Stimulated activated CD4-positive, alpha-beta T cell treated with anti-CD3 and anti-CD28 coated beads, Interleukin-12 subunit alpha, Interleukin-12 subunit beta, amount 100 ng/mL, for 24 hours (primary cell): ENCODE data around the gene BRWD1.
A peak's percentile ranks its signal among the peaks of the same experiment; 100 is the strongest.

Source experiments
- DNase-seq, 2 experiments: peaks; one replicate each; pipeline ENCODE4 v3.0.0-alpha.2; 2020; ENCODE audit warnings: low read depth in 2 of 2

BRWD1 gene

GRCh38 chr21:39197448-39198233 lies 115.8 kb downstream of the BRWD1 start:
- no peak for DNase-seq

DNA sequence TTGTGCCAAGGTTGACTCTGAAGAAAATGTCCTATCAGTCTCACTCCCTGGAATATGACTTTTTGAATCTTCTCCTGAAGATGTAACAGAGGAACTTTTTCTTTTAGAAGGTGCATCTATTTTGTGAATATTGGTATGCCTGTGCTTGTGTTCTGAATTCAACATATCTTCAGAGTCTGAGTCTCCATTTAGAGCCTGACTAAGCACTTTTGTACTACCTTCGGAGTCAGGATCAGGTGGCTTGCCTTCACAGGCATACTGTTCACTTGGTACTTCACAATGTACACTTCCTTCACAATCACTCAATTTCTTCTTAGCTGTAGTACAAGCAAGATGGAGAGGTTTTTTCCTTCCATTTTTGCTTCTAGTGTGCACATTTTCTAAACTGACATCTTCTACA lies 116.6 kb downstream of the BRWD1 start:
- no peak for DNase-seq

DNA sequence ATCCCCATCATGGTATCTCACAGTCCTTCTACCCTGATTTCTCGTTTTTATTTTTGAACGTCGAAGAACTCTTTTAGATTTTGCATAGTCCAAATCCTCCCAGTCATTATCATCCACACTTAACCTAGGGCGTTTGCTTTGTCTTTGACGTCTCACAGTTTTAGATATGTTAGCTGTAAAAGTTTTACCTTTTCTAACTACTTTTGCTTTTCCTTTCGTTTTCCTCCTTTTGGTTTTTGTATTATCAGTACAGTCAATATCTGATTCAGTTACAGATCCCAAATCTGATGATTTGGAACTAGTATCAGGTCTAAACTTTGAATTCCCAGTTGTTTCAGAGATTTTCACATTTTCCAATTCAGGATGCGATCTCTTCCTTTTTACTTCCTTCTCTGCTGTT lies 117.1 kb downstream of the BRWD1 start:
- no peak for DNase-seq

DNA sequence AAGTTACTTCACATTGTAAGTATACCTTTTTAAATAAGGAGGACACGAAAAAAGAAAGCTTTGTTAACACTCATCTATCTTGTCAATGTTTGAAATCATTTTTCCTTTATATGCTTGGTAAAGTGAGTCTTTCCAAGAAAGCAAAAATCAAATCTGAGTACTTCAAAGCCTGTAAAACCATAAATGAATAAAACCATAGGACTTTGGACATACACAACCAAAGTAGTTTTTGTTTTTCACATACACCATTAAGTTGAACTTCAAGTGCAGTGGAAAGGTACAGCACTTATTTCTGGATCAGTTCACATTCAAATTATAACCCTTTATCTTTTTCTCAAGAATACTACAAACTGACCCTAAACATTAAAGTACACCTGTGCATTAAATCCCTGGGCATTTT lies 120.1 kb downstream of the BRWD1 start:
- DNase-seq, result no peak

DNA sequence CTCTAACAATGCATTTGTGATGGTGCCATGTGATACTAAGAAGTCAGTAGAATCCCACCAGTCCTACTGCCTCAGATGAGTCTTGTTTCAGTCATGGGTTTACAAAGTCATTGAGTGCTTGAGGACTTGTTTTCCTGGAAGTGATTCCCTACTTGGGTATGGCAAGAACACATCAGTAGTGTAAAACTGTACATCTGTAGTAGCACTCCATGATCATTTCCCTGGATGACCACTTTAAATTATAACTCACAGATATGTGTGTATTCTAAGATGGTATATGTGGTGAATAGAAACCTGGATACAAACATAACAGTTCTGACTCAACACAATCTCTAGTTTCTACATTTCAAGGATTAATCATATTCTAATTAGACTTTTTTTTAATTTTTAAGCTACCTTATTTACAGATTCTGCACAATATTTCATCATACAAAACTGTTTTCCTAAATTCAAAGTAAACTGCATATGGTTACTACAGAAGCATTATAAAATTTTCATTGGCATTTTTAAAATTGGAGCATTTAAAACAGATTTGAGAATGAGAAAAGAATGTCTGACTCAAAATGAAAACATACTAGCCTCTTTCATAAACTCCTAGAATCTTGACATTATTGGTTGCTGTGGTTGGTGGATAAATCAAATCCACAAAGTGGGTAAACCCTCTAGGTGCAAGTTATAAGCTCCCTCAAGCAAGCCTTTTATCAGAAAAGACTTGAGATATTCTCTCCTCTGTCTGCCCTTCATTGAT lies 123.4 kb downstream of the BRWD1 start:
- no peak for DNase-seq

GRCh38 chr21:39188521-39189139 lies 124.8 kb downstream of the BRWD1 start:
- DNase-seq, result no peak

DNA sequence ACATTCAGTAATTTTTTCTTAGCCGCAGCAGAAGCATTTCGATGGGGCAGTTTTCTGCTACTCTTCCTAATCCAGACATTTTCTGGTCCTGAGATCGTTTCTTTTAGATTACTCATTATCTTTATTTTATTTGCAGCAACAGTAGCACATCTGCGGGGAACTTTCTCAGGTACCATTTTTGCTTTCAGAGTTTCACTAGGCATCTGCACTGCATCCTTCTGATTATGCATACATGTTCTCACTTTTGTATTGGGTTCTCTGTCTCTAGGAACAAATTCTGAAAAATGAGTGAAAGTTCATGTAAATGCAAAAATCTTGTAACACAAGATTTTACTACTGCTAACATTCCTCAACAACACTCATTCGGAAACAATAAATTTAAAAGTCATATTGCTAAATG lies 126.3 kb downstream of the BRWD1 start:
- no peak for DNase-seq

DNA sequence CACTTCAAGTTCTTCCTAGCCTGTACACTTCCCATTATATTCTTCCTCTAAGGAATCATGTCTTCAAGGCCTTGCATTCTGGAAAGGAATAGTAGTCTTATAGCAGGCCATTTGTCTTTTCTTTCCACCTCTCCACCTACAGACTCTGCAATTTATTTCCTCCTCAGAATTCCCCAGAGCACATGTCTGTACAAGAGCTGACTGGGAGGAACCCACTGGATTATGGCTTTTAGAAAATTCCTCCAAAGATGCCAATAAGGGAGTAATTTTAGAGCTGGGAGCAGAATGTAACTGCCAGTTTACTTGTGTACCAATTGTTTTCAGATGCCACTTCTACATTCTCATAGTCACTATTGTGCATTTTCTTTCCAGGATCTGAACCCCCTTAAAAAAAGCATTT lies 126.8 kb downstream of the BRWD1 start:
- DNase-seq, result no peak

DNA sequence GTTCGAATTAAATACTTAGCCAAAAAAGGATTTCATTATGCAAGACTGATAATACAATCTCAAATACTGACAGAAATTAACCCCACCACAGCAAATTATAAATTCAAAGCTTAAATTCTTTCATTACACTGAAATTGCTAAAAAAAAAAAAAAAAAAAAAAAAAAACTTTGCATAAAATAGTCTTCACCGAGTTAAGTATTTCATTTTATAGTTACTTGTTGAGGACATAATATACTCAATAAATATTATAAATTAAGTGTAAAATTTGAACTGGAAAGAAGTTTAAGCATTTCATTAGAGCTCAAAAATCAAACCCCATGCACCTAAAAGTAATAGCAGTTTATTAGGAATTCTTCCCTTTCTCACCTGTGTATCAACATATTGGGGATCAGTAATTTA lies 128.3 kb downstream of the BRWD1 start:
- DNase-seq, result no peak

- no peak for DNase-seq
These were observed 129.1 kb downstream of the BRWD1 start for GRCh38 chr21:39184050-39184980.

- DNase-seq, result peak; percentile 87 to 94
These were observed 130.0 kb downstream of the BRWD1 start, which contains the start of gene PSMG1 for GRCh38 chr21:39183272-39184049. PSMG1 (minus strand) TSS chr21:39183451; CDS start chr21:39183385, 66 bp downstream.

GRCh38 chr21:39182484-39183271 lies 130.8 kb downstream of the BRWD1 start:
- no peak for DNase-seq

DNA sequence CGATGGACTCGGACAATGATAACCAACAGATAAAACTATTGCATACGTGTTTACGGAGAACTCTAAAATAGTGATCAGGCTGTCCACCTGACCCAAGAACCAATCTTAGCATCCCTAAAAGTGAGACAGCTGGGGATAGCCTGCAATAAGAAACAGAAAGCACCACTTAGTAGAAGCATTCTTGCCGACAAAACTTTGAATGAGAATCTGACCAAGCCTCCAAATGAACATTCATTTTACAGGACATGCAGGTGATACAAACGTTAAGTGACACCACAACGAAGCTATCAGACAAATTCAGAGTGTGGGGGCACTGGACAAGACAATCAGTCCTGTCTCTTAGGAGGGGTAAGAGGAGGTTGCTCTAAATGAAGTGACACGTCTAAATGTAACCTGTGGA lies 131.4 kb downstream of the BRWD1 start:
- no peak for DNase-seq

GRCh38 chr21:39181205-39181818 lies 132.1 kb downstream of the BRWD1 start:
- DNase-seq, result no peak

DNA sequence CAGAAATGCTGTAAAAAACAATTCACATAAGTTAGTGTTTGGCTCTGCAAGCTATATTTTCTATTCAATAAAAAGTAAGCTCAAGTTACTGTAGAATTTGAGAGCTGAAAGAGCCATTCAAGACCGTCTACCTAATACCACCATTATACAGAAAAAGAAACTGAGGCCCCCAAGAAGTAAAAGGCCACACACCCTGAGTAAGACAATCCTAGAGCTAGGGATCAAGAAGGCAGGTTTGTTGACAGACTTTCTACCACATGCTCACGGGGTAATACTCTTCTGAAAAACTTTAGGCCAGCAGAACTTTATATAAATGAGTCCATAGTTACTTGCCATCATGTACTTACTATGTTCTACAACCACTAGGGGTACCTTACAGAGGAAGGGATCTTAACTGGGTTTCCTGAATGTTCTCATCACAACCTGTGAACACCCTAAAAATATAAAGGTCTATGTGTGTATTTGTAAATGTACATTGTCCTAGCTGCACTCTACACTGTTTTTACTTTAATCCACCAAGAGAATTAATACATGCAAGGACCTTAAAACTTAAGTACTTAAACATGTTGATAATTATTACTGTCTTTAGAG lies 132.9 kb downstream of the BRWD1 start:
- no peak for DNase-seq

- no peak for DNase-seq
These were observed 135.0 kb downstream of the BRWD1 start for GRCh38 chr21:39178421-39178820.

GRCh38 chr21:39176271-39176709 lies 137.1 kb downstream of the BRWD1 start:
- DNase-seq, result no peak

GRCh38 chr21:39175665-39176064 lies 137.8 kb downstream of the BRWD1 start:
- DNase-seq, result no peak

- DNase-seq, result no peak
These were observed 138.3 kb downstream of the BRWD1 start for GRCh38 chr21:39175154-39175553.
